Measurements from ENCODE around the gene OR52I1. TPM values are rescaled to one million over a fixed set of nuclear protein-coding genes. Genes with fewer than 3 reads are reported as not detected.

OR52I1 gene
- total RNA-seq, 1 donor from 2014 or later = not detected

- no peaks in the 10 kb centered on the region for H3K36me3 Mint-ChIP-seq (ENCODE audit: low read depth, unreplicated experiment)
Observed at GRCh38 chr11:4547416-4547815, 46.4 kb upstream of the OR52I1 start.

GRCh38 chr11:4551346-4551979 lies 42.4 kb upstream of the OR52I1 start:
- Histone ChIP-seq H3K27me3 (ENCODE audit: insufficient read depth, low read length) (no peaks in the 10 kb centered on the region), H2AFZ (ENCODE audit: low read depth, low read length) (no peak overlapping the region), H3K27ac (ENCODE audit: low read depth, low read length) (no peak overlapping the region), H3K79me2 (ENCODE audit: insufficient read depth, low read length) (no peaks in the 10 kb centered on the region), H3K9ac (ENCODE audit: low read length) (no peak overlapping the region), H3K4me2 (ENCODE audit: low read length) (no peak overlapping the region), H4K20me1 (ENCODE audit: insufficient read depth, low read length) (no peaks in the 10 kb centered on the region), H3K9me3 (ENCODE audit: insufficient read depth, low read depth, low read length) (no peaks in the 10 kb centered on the region), H3K4me3 (ENCODE audit: insufficient read depth, low read depth, low read length) (no peak overlapping the region), H3K4me1 (ENCODE audit: insufficient read depth, low read length) (no peaks in the 10 kb centered on the region), H3K36me3 (ENCODE audit: insufficient read depth, low read length) (no peaks in the 10 kb centered on the region)
- FAIRE-seq (no peak), DNase-seq (ENCODE audit: low read depth) (no peak)
- no peaks in the 10 kb centered on the region for H3K4me1 Mint-ChIP-seq (ENCODE audit: low read depth, unreplicated experiment)
- H3K36me3 Mint-ChIP-seq (ENCODE audit: low read depth, unreplicated experiment) = no peaks in the 10 kb centered on the region
- TF ChIP-seq EZH2 (IDR thresholded peaks at IDR 0.05; ENCODE audit: insufficient read depth, low read length) (no peak), CTCF (IDR thresholded peaks at IDR 0.05; ENCODE audit: insufficient read depth, low read depth, low read length) (peak; percentile 13)
- peaks cover 18% of the 10 kb centered on the region for H3K27me3 Mint-ChIP-seq (ENCODE audit: low read depth, unreplicated experiment)
- no peak overlapping the region for H3K27ac Mint-ChIP-seq (ENCODE audit: unreplicated experiment)
- H3K9me3 Mint-ChIP-seq (ENCODE audit: unreplicated experiment) = peaks cover 4% of the 10 kb centered on the region
- no peak overlapping the region for H3K4me3 Mint-ChIP-seq (ENCODE audit: unreplicated experiment)

More at GRCh38 chr11:4547416-4547815, 46.4 kb upstream of the OR52I1 start:
- no peaks in the 10 kb centered on the region for H3K4me1 ChIP-seq (ENCODE audit: insufficient read depth, low read length)
- no peaks in the 10 kb centered on the region for H3K79me2 ChIP-seq (ENCODE audit: insufficient read depth, low read length)
- H2AFZ ChIP-seq (ENCODE audit: low read depth, low read length) = no peak overlapping the region
- no peak overlapping the region for H3K27ac ChIP-seq (ENCODE audit: low read depth, low read length)
- peaks cover 2% of the 10 kb centered on the region for H3K9me3 Mint-ChIP-seq (ENCODE audit: unreplicated experiment)
- H3K4me2 ChIP-seq (ENCODE audit: low read length) = no peak overlapping the region
- H4K20me1 ChIP-seq (ENCODE audit: insufficient read depth, low read length) = no peaks in the 10 kb centered on the region
- H3K4me3 ChIP-seq (ENCODE audit: insufficient read depth, low read depth, low read length) = no peak overlapping the region
- no peak for DNase-seq (ENCODE audit: low read depth)
- H3K4me3 Mint-ChIP-seq (ENCODE audit: unreplicated experiment) = no peak overlapping the region
- H3K27ac Mint-ChIP-seq (ENCODE audit: unreplicated experiment) = no peak overlapping the region
- H3K27me3 Mint-ChIP-seq (ENCODE audit: low read depth, unreplicated experiment) = peaks cover 19% of the 10 kb centered on the region
- no peaks in the 10 kb centered on the region for H3K9me3 ChIP-seq (ENCODE audit: insufficient read depth, low read depth, low read length)
- TF ChIP-seq CTCF (IDR thresholded peaks at IDR 0.05; ENCODE audit: insufficient read depth, low read depth, low read length) (no peak), EZH2 (IDR thresholded peaks at IDR 0.05; ENCODE audit: insufficient read depth, low read length) (no peak)
- no peaks in the 10 kb centered on the region for H3K27me3 ChIP-seq (ENCODE audit: insufficient read depth, low read length)
- H3K36me3 ChIP-seq (ENCODE audit: insufficient read depth, low read length) = no peaks in the 10 kb centered on the region
- no peak for FAIRE-seq
- H3K4me1 Mint-ChIP-seq (ENCODE audit: low read depth, unreplicated experiment) = peaks cover 4% of the 10 kb centered on the region
- no peak overlapping the region for H3K9ac ChIP-seq (ENCODE audit: low read length)

Measured in astrocyte (in vitro differentiated cells and primary cell).